IMR-90 (cell line): ENCODE measurements around the gene OSTC. TPM values are rescaled to one million over a fixed set of nuclear protein-coding genes. Genes with fewer than 3 reads are reported as not detected.

Source experiments
- ATAC-seq: fragments of 200-7000 bp; cut with Tn5 transposase; 2 replicates; pipeline ENCODE4 v1.9.1; 2020; ENCODE audit warnings: low read depth, mild to moderate bottlenecking, moderate library complexity
- BruUV-seq: library from RNA; stranded (reverse); fragments of 400-500 nt; replicated peaks from 2 replicates; lab custom pipeline; 2021; lab: Mats Ljungman, UMichigan
- CTCF ChIA-PET: fragments of 300-600 bp; formaldehyde crosslinking; extraction: SDS; loops from one replicate; lab custom pipeline; 2021; ENCODE audit warnings: antibody characterized with exemption; lab: Yijun Ruan, JAX
- POLR2A ChIA-PET: fragments of 300-600 bp; sonication (Branson Sonifier 250); formaldehyde crosslinking; loops from one replicate; lab custom pipeline; 2022; ENCODE audit warnings: antibody characterized with exemption; ENCODE audit not compliant: unreplicated experiment; lab: Charles Lee
- DNase-seq: peaks from one replicate; pipeline ENCODE4 v3.0.0; 2013
- H2AFZ ChIP-seq: replicated peaks from 2 replicates; pipeline ENCODE3; 2013; ENCODE audit warnings: low read length, mild to moderate bottlenecking; ENCODE audit not compliant: poor library complexity
- H2AK5ac ChIP-seq: 2 replicates; pipeline ENCODE4 v1.6.1; 2013; ENCODE audit warnings: low read depth, low read length, inconsistent platforms
- H2AK9ac ChIP-seq: replicated peaks from 2 replicates; pipeline ENCODE3; 2013; ENCODE audit warnings: mild to moderate bottlenecking, low read depth, low read length, moderate library complexity; ENCODE audit not compliant: poor library complexity
- H2BK120ac ChIP-seq: 2 replicates; pipeline ENCODE4 v1.6.1; 2013; ENCODE audit warnings: low read depth, low read length, inconsistent platforms
- H2BK15ac ChIP-seq: 3 replicates; pipeline ENCODE4 v1.6.1; 2013; ENCODE audit warnings: low read depth, low read length, inconsistent platforms
- H2BK20ac ChIP-seq: 2 replicates; pipeline ENCODE4 v1.6.1; 2013; ENCODE audit warnings: low read depth, mild to moderate bottlenecking, inconsistent platforms, low read length, moderate library complexity
- H2BK5ac ChIP-seq: 2 replicates; pipeline ENCODE4 v1.6.1; 2013; ENCODE audit warnings: mild to moderate bottlenecking, low read depth, low read length, inconsistent platforms; ENCODE audit not compliant: poor library complexity, severe bottlenecking
- H3K14ac ChIP-seq: replicated peaks from 2 replicates; pipeline ENCODE4 v1.6.1; 2013; ENCODE audit warnings: low read depth, low read length, inconsistent platforms
- H3K18ac ChIP-seq: 2 replicates; pipeline ENCODE4 v1.6.1; 2013; ENCODE audit warnings: low read depth, low read length, control low read depth
- H3K23ac ChIP-seq: 2 replicates; pipeline ENCODE4 v1.6.1; 2013; ENCODE audit warnings: low read depth, low read length, inconsistent platforms
- H3K27ac ChIP-seq: 2 replicates; pipeline ENCODE4 v1.5.1; 2013; ENCODE audit warnings: mild to moderate bottlenecking, control low read depth, low read length; ENCODE audit not compliant: insufficient read depth
- H3K27me3 ChIP-seq: 2 replicates; pipeline ENCODE4 v1.6.1; 2013; ENCODE audit warnings: low read length; ENCODE audit not compliant: control insufficient read depth, insufficient read depth
- H3K36me3 ChIP-seq: 2 replicates; pipeline ENCODE4 v1.6.1; 2013; ENCODE audit warnings: low read length, mixed read lengths; ENCODE audit not compliant: control insufficient read depth, insufficient read depth
- H3K4ac ChIP-seq: 2 replicates; pipeline ENCODE4 v1.6.1; 2013; ENCODE audit warnings: low read depth, low read length, inconsistent platforms
- H3K4me1 ChIP-seq: 2 replicates; pipeline ENCODE4 v1.6.1; 2013; ENCODE audit warnings: low read length, mixed read lengths; ENCODE audit not compliant: control insufficient read depth, insufficient read depth
- H3K4me2 ChIP-seq: 2 replicates; pipeline ENCODE4 v1.6.1; 2013; ENCODE audit warnings: low read depth, mild to moderate bottlenecking, control low read depth, low read length, moderate library complexity
- H3K4me3 ChIP-seq: 2 replicates; pipeline ENCODE4 v1.5.1; 2013; ENCODE audit warnings: low read depth, mild to moderate bottlenecking, control low read depth, low read length, moderate library complexity; ENCODE audit not compliant: insufficient read depth
- H3K56ac ChIP-seq: 2 replicates; pipeline ENCODE4 v1.6.1; 2013; ENCODE audit warnings: low read length, inconsistent platforms; ENCODE audit not compliant: insufficient read depth; ENCODE audit errors: extremely low read depth
- H3K79me1 ChIP-seq, 2 experiments: 2 replicates each; pipeline ENCODE4 v1.6.1; 2013; ENCODE audit warnings: low read length in 2 of 2, inconsistent platforms in 1 of 2, low read depth in 1 of 2
- H3K9ac ChIP-seq: 2 replicates; pipeline ENCODE4 v1.6.1; 2013; ENCODE audit warnings: low read depth, low read length, control low read depth
- H3K9me1 ChIP-seq: 2 replicates; pipeline ENCODE4 v1.6.1; 2013; ENCODE audit warnings: low read length, inconsistent platforms; ENCODE audit not compliant: insufficient read depth
- H3K9me3 ChIP-seq: 2 replicates; pipeline ENCODE4 v1.6.1; 2013; ENCODE audit warnings: low read length; ENCODE audit not compliant: control insufficient read depth, insufficient read depth
- H4K20me1 ChIP-seq: 2 replicates; pipeline ENCODE4 v1.6.1; 2013; ENCODE audit warnings: low read length, inconsistent platforms; ENCODE audit not compliant: insufficient read depth
- H4K5ac ChIP-seq: 2 replicates; pipeline ENCODE4 v1.6.1; 2013; ENCODE audit warnings: mild to moderate bottlenecking, low read depth, low read length, control low read depth
- H4K8ac ChIP-seq, 2 experiments: 2 replicates each; pipeline ENCODE4 v1.6.1; 2013; ENCODE audit warnings: low read depth in 2 of 2, low read length in 2 of 2, control low read depth in 1 of 2, inconsistent platforms in 1 of 2
- H4K91ac ChIP-seq: 2 replicates; pipeline ENCODE4 v1.6.1; 2013; ENCODE audit warnings: low read depth, low read length, inconsistent platforms; ENCODE audit not compliant: insufficient read depth
- BHLHE40 ChIP-seq: fragments of 150-350 bp; IDR thresholded peaks from 2 replicates; pipeline ENCODE4 v1.6.1; 2016; ENCODE audit warnings: mild to moderate bottlenecking, low read depth, low read length
- CEBPB ChIP-seq: IDR thresholded peaks from 2 replicates; pipeline ENCODE4 v1.6.1; 2012; ENCODE audit warnings: low read depth, low read length, improper control_type of control experiment
- CHD1 ChIP-seq: IDR thresholded peaks from 2 replicates; pipeline ENCODE4 v1.6.1; 2012; ENCODE audit warnings: low read depth, low read length, improper control_type of control experiment
- CTCF ChIP-seq: conservative IDR thresholded peaks from 2 replicates; pipeline ENCODE4 v1.5.1; 2012; ENCODE audit warnings: mild to moderate bottlenecking, low read depth, low read length, improper control_type of control experiment
- FOS ChIP-seq: fragments of 150-350 bp; IDR thresholded peaks from 2 replicates; pipeline ENCODE4 v1.6.1; 2016; ENCODE audit warnings: low read depth, low read length
- MAFK ChIP-seq: IDR thresholded peaks from 2 replicates; pipeline ENCODE4 v1.6.1; 2012; ENCODE audit warnings: low read depth, low read length, improper control_type of control experiment
- MAZ ChIP-seq: IDR thresholded peaks from 2 replicates; pipeline ENCODE4 v1.6.1; 2012; ENCODE audit warnings: low read depth, mild to moderate bottlenecking, low read length, improper control_type of control experiment, moderate library complexity, borderline replicate concordance
- MXI1 ChIP-seq: IDR thresholded peaks from 2 replicates; pipeline ENCODE4 v1.6.1; 2012; ENCODE audit warnings: low read depth, mild to moderate bottlenecking, low read length, moderate library complexity, borderline replicate concordance
- NFE2L2 ChIP-seq: fragments of 150-350 bp; IDR thresholded peaks from 2 replicates; pipeline ENCODE4 v1.6.1; 2016; ENCODE audit warnings: low read depth, mild to moderate bottlenecking, low read length
- POLR2A ChIP-seq: IDR thresholded peaks from 2 replicates; pipeline ENCODE4 v1.6.1; 2012; ENCODE audit warnings: mild to moderate bottlenecking, low read depth, low read length
- RAD21 ChIP-seq: IDR thresholded peaks from 2 replicates; pipeline ENCODE4 v1.6.1; 2012; ENCODE audit warnings: low read length, improper control_type of control experiment
- RCOR1 ChIP-seq: IDR thresholded peaks from 2 replicates; pipeline ENCODE4 v1.6.1; 2012; ENCODE audit warnings: mild to moderate bottlenecking, low read length, improper control_type of control experiment; ENCODE audit not compliant: insufficient replicate concordance
- SMC3 ChIP-seq: fragments of 150-350 bp; IDR thresholded peaks from 2 replicates; pipeline ENCODE4 v1.6.1; 2016; ENCODE audit warnings: low read depth, mild to moderate bottlenecking, antibody characterized with exemption, low read length, moderate library complexity
- USF2 ChIP-seq: fragments of 150-350 bp; IDR thresholded peaks from 2 replicates; pipeline ENCODE4 v1.6.1; 2017; ENCODE audit warnings: mild to moderate bottlenecking, antibody characterized with exemption, low read length, low read depth
- WGBS, 2 experiments: methylation state at CpG; one replicate each; pipeline versions ENCODE4 v1.1.5 to v1.1.7; 2013; ENCODE audit warnings: missing lambda C conversion rate in 2 of 2; ENCODE audit not compliant: insufficient read length in 1 of 2; ENCODE audit errors: extremely low coverage in 2 of 2; 5-methylcytosine and 5-hydroxymethylcytosine counted together
- dilution Hi-C: fragments of 300-500 bp; cut with HindIII; formaldehyde crosslinking; loops from one replicate; pipeline ENCODE4 v1.14.3; 2018; ENCODE audit warnings: low sequenced_read_pairs; ENCODE audit not compliant: unreplicated experiment
- in situ Hi-C: fragments of 300-500 bp; cut with MboI; formaldehyde crosslinking; loops from 3 replicates; pipeline ENCODE4 v1.14.3; 2019; ENCODE audit warnings: low sequenced_read_pairs, inconsistent platforms, mixed read lengths
- intact Hi-C: fragments of 100-400 bp; cut with micrococcal nuclease; formaldehyde crosslinking; loops from 2 replicates; pipeline ENCODE4 v1.10.0; 2022
- polyA plus RNA-seq, 3 experiments: library from polyadenylated mRNA; depleted of rRNA; stranded (reverse); fragments of >200 nt; gene quantifications; 2 replicates each; pipeline ENCODE4 v1.2.3, GENCODE V29; 2012; ENCODE audit warnings: low replicate concordance in 1 of 3
- total RNA-seq: library from RNA; depleted of rRNA; stranded (reverse); fragments of >200 nt; gene quantifications from 2 replicates; pipeline ENCODE4 v1.2.3, GENCODE V29; 2012
- TF ChIP-seq, protein P1 (sequence below): fragments of 150-350 bp; IDR thresholded peaks from 2 replicates; pipeline ENCODE4 v1.6.1; 2016; ENCODE audit warnings: low read depth, mild to moderate bottlenecking, low read length, moderate library complexity, borderline replicate concordance

The OSTC gene
- total and polyA plus RNA-seq, 2 of the 4 experiments (the other 2 are of a cell fraction), result 173 to 13,576 TPM

- intact Hi-C loops, result no loop called here
These were observed 48.2 kb upstream of the OSTC start for GRCh38 chr4:108602163-108602562.

More at GRCh38 chr4:108602163-108602562, 48.2 kb upstream of the OSTC start:
- no peak for TF ChIP-seq MXI1
- no peak for TF ChIP-seq CTCF
- TF ChIP-seq BHLHE40, result no peak
- no peak for TF ChIP-seq SMC3
- TF ChIP-seq RAD21, result no peak
- no peak for TF ChIP-seq USF2
- TF ChIP-seq MAFK, result no peak
- no peak for TF ChIP-seq FOS
- no peak for TF ChIP-seq CHD1
- no peak for TF ChIP-seq CEBPB
- no peak for TF ChIP-seq NFE2L2
- TF ChIP-seq RCOR1, result no peak
- TF ChIP-seq, protein P1, sequence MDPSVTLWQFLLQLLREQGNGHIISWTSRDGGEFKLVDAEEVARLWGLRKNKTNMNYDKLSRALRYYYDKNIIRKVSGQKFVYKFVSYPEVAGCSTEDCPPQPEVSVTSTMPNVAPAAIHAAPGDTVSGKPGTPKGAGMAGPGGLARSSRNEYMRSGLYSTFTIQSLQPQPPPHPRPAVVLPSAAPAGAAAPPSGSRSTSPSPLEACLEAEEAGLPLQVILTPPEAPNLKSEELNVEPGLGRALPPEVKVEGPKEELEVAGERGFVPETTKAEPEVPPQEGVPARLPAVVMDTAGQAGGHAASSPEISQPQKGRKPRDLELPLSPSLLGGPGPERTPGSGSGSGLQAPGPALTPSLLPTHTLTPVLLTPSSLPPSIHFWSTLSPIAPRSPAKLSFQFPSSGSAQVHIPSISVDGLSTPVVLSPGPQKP, result no peak
- TF ChIP-seq POLR2A, result no peak
- no peak for TF ChIP-seq MAZ
- CTCF ChIA-PET, result no interaction called here
- POLR2A ChIA-PET, result no interaction called here
- WGBS, 2 experiments, result 62% methylated on average over 2 of the region's 3 CpGs; no CpG with 5 or more reads in 1 of the 2 experiments
- no peak overlapping the region for H3K4me3 ChIP-seq
- H2BK15ac ChIP-seq, result no peak overlapping the region
- H3K9me3 ChIP-seq, result no peaks in the 10 kb centered on the region
- no peak overlapping the region for H2AK5ac ChIP-seq
- no peak for DNase-seq
- no peak overlapping the region for H3K14ac ChIP-seq
- H2AFZ ChIP-seq, result no peak overlapping the region
- H3K79me1 ChIP-seq, result no peaks in the 10 kb centered on the region
- no peaks in the 10 kb centered on the region for H3K27me3 ChIP-seq
- ATAC-seq, result no peak
- in situ Hi-C loops, result no loop called here
- H3K18ac ChIP-seq, result no peak overlapping the region
- no TSS peak for BruUV-seq
- H4K20me1 ChIP-seq, result no peaks in the 10 kb centered on the region
- no peak overlapping the region for H4K5ac ChIP-seq
- no peak overlapping the region for H2BK5ac ChIP-seq
- no peak overlapping the region for H4K8ac ChIP-seq
- no peak overlapping the region for H2AK9ac ChIP-seq
- H3K4me2 ChIP-seq, result no peak overlapping the region
- H3K23ac ChIP-seq, result no peak overlapping the region
- dilution Hi-C loops, result no loop called here
- no peak overlapping the region for H3K27ac ChIP-seq
- H3K36me3 ChIP-seq, result no peaks in the 10 kb centered on the region
- H2BK120ac ChIP-seq, result no peak overlapping the region
- no peak overlapping the region for H4K91ac ChIP-seq
- no peaks in the 10 kb centered on the region for H3K4me1 ChIP-seq
- no peaks in the 10 kb centered on the region for H3K9me1 ChIP-seq
- H2BK20ac ChIP-seq, result no peak overlapping the region
- H3K4ac ChIP-seq, result no peak overlapping the region
- H3K56ac ChIP-seq, result no peak overlapping the region
- H3K9ac ChIP-seq, result no peak overlapping the region
